Anterior cingulate cortex (tissue), 58 donors: ENCODE data around the gene RNF224.
A peak's percentile ranks its signal among the peaks of the same experiment; 100 is the strongest.

Source experiments
- DNase-seq, 58 donors: peaks; one replicate each; lab custom pipeline; 2025; lab: John Stamatoyannopoulos, UW

RNF224 gene

GRCh38 chr9:137250329-137251193, 23.3 kb downstream of the RNF224 start:
- no peak for DNase-seq

- no peak for DNase-seq
Measured at GRCh38 chr9:137251194-137251461, 23.8 kb downstream of the RNF224 start, which contains the start of gene STPG3. Gene STPG3 (plus strand): TSS chr9:137251286. CDS start chr9:137251287, 1 bp downstream.

GRCh38 chr9:137251490-137252268, 24.4 kb downstream of the RNF224 start:
- DNase-seq = no peak

GRCh38 chr9:137252555-137253506, 25.5 kb downstream of the RNF224 start:
- DNase-seq = no peak

- peak in 1 of 58 donors; percentile 23 for DNase-seq
Measured at GRCh38 chr9:137253717-137254623, 26.7 kb downstream of the RNF224 start.

GRCh38 chr9:137254624-137255447, 27.5 kb downstream of the RNF224 start, which contains the start of gene NELFB:
Gene NELFB (plus strand): TSS chr9:137255327.
- peak; percentile 54 to 95 (median 89) for DNase-seq

GRCh38 chr9:137255448-137256114, 28.3 kb downstream of the RNF224 start:
- peak in 7 of 58 donors; percentile 48 to 73 (median 66) for DNase-seq

GRCh38 chr9:137256362-137256761, 29.1 kb downstream of the RNF224 start:
- no peak for DNase-seq

- no peak for DNase-seq
Measured at GRCh38 chr9:137256856-137257255, 29.6 kb downstream of the RNF224 start.

- DNase-seq = peak in 8 of 58 donors; percentile 9 to 27 (median 18)
Measured at GRCh38 chr9:137262173-137262908, 35.0 kb downstream of the RNF224 start.

- no peak for DNase-seq
Measured at GRCh38 chr9:137262909-137263285, 35.6 kb downstream of the RNF224 start.

- DNase-seq = no peak
Measured at GRCh38 chr9:137263506-137263905, 36.2 kb downstream of the RNF224 start.

GRCh38 chr9:137264067-137264466, 36.8 kb downstream of the RNF224 start:
- DNase-seq = no peak

- no peak for DNase-seq
Measured at GRCh38 chr9:137265496-137266161, 38.3 kb downstream of the RNF224 start.

GRCh38 chr9:137266162-137266527, 38.8 kb downstream of the RNF224 start:
- DNase-seq = no peak

GRCh38 chr9:137266585-137267453, 39.5 kb downstream of the RNF224 start:
- DNase-seq = no peak
